ENCODE measurements around the gene DMC1. TPM values are rescaled to one million over a fixed set of nuclear protein-coding genes. Genes with fewer than 3 reads are reported as not detected.

DMC1 gene
- total RNA-seq, 1 donor from 2014 or later, result 22.8 TPM

- peaks cover 3% of the 10 kb centered on the region for H3K36me3 Mint-ChIP-seq
- TF ChIP-seq CTCF (IDR thresholded peaks at IDR 0.05), result no peak
- TF ChIP-seq EZH2phosphoT487 (IDR thresholded peaks at IDR 0.05), result no peak
- TF ChIP-seq EZH2 (IDR thresholded peaks at IDR 0.05), result no peak
- no peaks in the 10 kb centered on the region for H3K4me1 Mint-ChIP-seq
- Histone ChIP-seq H3K79me2 (ENCODE audit: low read depth) (no peaks in the 10 kb centered on the region), H3K4me3 (no peak overlapping the region), H3K36me3 (no peaks in the 10 kb centered on the region), H4K20me1 (ENCODE audit: low read depth) (no peaks in the 10 kb centered on the region), H3K4me1 (no peaks in the 10 kb centered on the region), H2AFZ (replicated peaks) (no peak overlapping the region), H3K9me3 (ENCODE audit: low read depth) (no peaks in the 10 kb centered on the region), H3K27ac (no peak overlapping the region), H3K4me2 (no peak overlapping the region), H3F3A (ENCODE audit: low read depth) (peaks cover 8% of the 10 kb centered on the region), H3K27me3 (no peaks in the 10 kb centered on the region), H3K9ac (no peak overlapping the region)
- peaks cover 3% of the 10 kb centered on the region for H3K27me3 Mint-ChIP-seq (ENCODE audit: insufficient read depth, low read depth)
- DNase-seq (ENCODE audit: low spot score), result peak; percentile 24
- H3K9me3 Mint-ChIP-seq, result no peaks in the 10 kb centered on the region
- H3K27ac Mint-ChIP-seq, result no peak overlapping the region
- H3K4me3 Mint-ChIP-seq, result no peak overlapping the region
These were observed 8.5 kb upstream of the DMC1 start for GRCh38 chr22:38578505-38578904.

- no peak overlapping the region for H3K27ac ChIP-seq
- no peak overlapping the region for H3K4me2 ChIP-seq
- H3K27ac Mint-ChIP-seq, result no peak overlapping the region
- DNase-seq (ENCODE audit: low spot score), result peak; percentile 69
- no peaks in the 10 kb centered on the region for H3K9me3 ChIP-seq (ENCODE audit: low read depth)
- peaks cover 5% of the 10 kb centered on the region for H3K79me2 ChIP-seq (ENCODE audit: low read depth)
- no peaks in the 10 kb centered on the region for H3K27me3 Mint-ChIP-seq (ENCODE audit: insufficient read depth, low read depth)
- no peak overlapping the region for H3K4me3 Mint-ChIP-seq
- no peaks in the 10 kb centered on the region for H3K9me3 Mint-ChIP-seq
- H3K36me3 ChIP-seq, result no peaks in the 10 kb centered on the region
- TF ChIP-seq EZH2phosphoT487 (IDR thresholded peaks at IDR 0.05) (no peak), EZH2 (IDR thresholded peaks at IDR 0.05) (no peak), CTCF (IDR thresholded peaks at IDR 0.05) (peak; percentile 71)
- no peaks in the 10 kb centered on the region for H3K36me3 Mint-ChIP-seq
- peaks cover 31% of the 10 kb centered on the region for H3F3A ChIP-seq (ENCODE audit: low read depth)
- H3K4me1 Mint-ChIP-seq, result peaks cover 18% of the 10 kb centered on the region
- H3K9ac ChIP-seq, result no peak overlapping the region
- peaks cover 11% of the 10 kb centered on the region for H3K27me3 ChIP-seq
- no peak overlapping the region for H2AFZ ChIP-seq (replicated peaks)
- H4K20me1 ChIP-seq (ENCODE audit: low read depth), result no peaks in the 10 kb centered on the region
- H3K4me1 ChIP-seq, result peaks cover 9% of the 10 kb centered on the region
- no peak overlapping the region for H3K4me3 ChIP-seq
These were observed 2.1 kb upstream of the DMC1 start for GRCh38 chr22:38572065-38572464.

- H2AFZ ChIP-seq (replicated peaks), result peak overlapping the region; percentile 65
- Mint-ChIP-seq H3K9me3 (no peaks in the 10 kb centered on the region), H3K4me3 (peak overlapping the region; percentile 91), H3K27me3 (ENCODE audit: insufficient read depth, low read depth) (no peaks in the 10 kb centered on the region), H3K27ac (peak overlapping the region; percentile 84), H3K36me3 (no peaks in the 10 kb centered on the region), H3K4me1 (peaks cover 23% of the 10 kb centered on the region)
- H3K9me3 ChIP-seq (ENCODE audit: low read depth), result no peaks in the 10 kb centered on the region
- H3K4me3 ChIP-seq, result peak overlapping the region; percentile 62
- no peaks in the 10 kb centered on the region for H3K36me3 ChIP-seq
- H3K79me2 ChIP-seq (ENCODE audit: low read depth), result peaks cover 5% of the 10 kb centered on the region
- H3F3A ChIP-seq (ENCODE audit: low read depth), result peaks cover 31% of the 10 kb centered on the region
- H3K4me1 ChIP-seq, result peaks cover 9% of the 10 kb centered on the region
- H3K4me2 ChIP-seq, result peak overlapping the region; percentile 90
- TF ChIP-seq EZH2 (IDR thresholded peaks at IDR 0.05) (no peak), EZH2phosphoT487 (IDR thresholded peaks at IDR 0.05) (no peak), CTCF (IDR thresholded peaks at IDR 0.05) (peak; percentile 29)
- no peaks in the 10 kb centered on the region for H4K20me1 ChIP-seq (ENCODE audit: low read depth)
- peak overlapping the region; percentile 10 for H3K27ac ChIP-seq
- peak; percentile 70 for DNase-seq (ENCODE audit: low spot score)
- H3K27me3 ChIP-seq, result peaks cover 11% of the 10 kb centered on the region
- no peak overlapping the region for H3K9ac ChIP-seq
These were observed 889 bp upstream of the DMC1 start for GRCh38 chr22:38570779-38571364.

All from neural progenitor cell (in vitro differentiated cells).